ENCODE data around the gene TPM4. TPM values are rescaled to one million over a fixed set of nuclear protein-coding genes. Genes with fewer than 3 reads are reported as not detected.

Gene TPM4
- polyA plus RNA-seq, 1 donor from 2014 or later: 119 TPM

- H3K4me2 ChIP-seq (ENCODE audit: low read length): peak within 1 kb of the TSS; percentile 70
- TF ChIP-seq POLR2AphosphoS5 (IDR thresholded peaks at IDR 0.05): peak; percentile 66
- TF ChIP-seq EP300 (conservative IDR thresholded peaks at IDR 0.05; ENCODE audit: poor library complexity, severe bottlenecking): peak; percentile 40
- peak; percentile 100 for TF ChIP-seq CTCF (IDR thresholded peaks at IDR 0.05; ENCODE audit: poor library complexity, severe bottlenecking)
- TF ChIP-seq EZH2 (IDR thresholded peaks at IDR 0.05; ENCODE audit: borderline replicate concordance, insufficient read depth, low read length, poor library complexity, severe bottlenecking): no peak
- TF ChIP-seq TAF1 (IDR thresholded peaks at IDR 0.05; ENCODE audit: low read depth): peak; percentile 83
- TF ChIP-seq, protein P1, sequence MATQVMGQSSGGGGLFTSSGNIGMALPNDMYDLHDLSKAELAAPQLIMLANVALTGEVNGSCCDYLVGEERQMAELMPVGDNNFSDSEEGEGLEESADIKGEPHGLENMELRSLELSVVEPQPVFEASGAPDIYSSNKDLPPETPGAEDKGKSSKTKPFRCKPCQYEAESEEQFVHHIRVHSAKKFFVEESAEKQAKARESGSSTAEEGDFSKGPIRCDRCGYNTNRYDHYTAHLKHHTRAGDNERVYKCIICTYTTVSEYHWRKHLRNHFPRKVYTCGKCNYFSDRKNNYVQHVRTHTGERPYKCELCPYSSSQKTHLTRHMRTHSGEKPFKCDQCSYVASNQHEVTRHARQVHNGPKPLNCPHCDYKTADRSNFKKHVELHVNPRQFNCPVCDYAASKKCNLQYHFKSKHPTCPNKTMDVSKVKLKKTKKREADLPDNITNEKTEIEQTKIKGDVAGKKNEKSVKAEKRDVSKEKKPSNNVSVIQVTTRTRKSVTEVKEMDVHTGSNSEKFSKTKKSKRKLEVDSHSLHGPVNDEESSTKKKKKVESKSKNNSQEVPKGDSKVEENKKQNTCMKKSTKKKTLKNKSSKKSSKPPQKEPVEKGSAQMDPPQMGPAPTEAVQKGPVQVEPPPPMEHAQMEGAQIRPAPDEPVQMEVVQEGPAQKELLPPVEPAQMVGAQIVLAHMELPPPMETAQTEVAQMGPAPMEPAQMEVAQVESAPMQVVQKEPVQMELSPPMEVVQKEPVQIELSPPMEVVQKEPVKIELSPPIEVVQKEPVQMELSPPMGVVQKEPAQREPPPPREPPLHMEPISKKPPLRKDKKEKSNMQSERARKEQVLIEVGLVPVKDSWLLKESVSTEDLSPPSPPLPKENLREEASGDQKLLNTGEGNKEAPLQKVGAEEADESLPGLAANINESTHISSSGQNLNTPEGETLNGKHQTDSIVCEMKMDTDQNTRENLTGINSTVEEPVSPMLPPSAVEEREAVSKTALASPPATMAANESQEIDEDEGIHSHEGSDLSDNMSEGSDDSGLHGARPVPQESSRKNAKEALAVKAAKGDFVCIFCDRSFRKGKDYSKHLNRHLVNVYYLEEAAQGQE (IDR thresholded peaks at IDR 0.05; ENCODE audit: borderline replicate concordance): no peak
- TF ChIP-seq SMC3 (conservative IDR thresholded peaks at IDR 0.05; ENCODE audit: poor library complexity): peak; percentile 88
- TF ChIP-seq RAD21 (conservative IDR thresholded peaks at IDR 0.05): peak; percentile 74
- peak; percentile 70 for TF ChIP-seq MXI1 (conservative IDR thresholded peaks at IDR 0.05; ENCODE audit: poor library complexity, severe bottlenecking)
- peak within 1 kb of the TSS; percentile 91 for H3K27ac ChIP-seq (ENCODE audit: low read length)
- H3K36me3 ChIP-seq (ENCODE audit: insufficient read depth, low read length): no peaks in the 10 kb centered on the region
- peak within 1 kb of the TSS; percentile 94 for H2AFZ ChIP-seq (ENCODE audit: low read depth, low read length)
- H3K9me3 ChIP-seq (ENCODE audit: low read length): no peaks in the 10 kb centered on the region
- peak within 1 kb of the TSS; percentile 90 for H3K9ac ChIP-seq (ENCODE audit: low read length)
- H3K9me2 ChIP-seq (ENCODE audit: insufficient read depth, low read length): no peaks in the 10 kb centered on the region
- peaks cover 26% of the 10 kb centered on the region for H3K79me2 ChIP-seq (replicated peaks; ENCODE audit: insufficient read depth, low read length)
- peak within 1 kb of the TSS; percentile 86 for H3K4me3 ChIP-seq (ENCODE audit: low read length)
- no peaks in the 10 kb centered on the region for H4K20me1 ChIP-seq (ENCODE audit: insufficient read depth)
- H3K27me3 ChIP-seq (ENCODE audit: insufficient read depth, low read depth, low read length): no peaks in the 10 kb centered on the region
- H3F3A ChIP-seq (ENCODE audit: insufficient read depth, low read length, poor library complexity, severe bottlenecking): no peaks in the 10 kb centered on the region
Measured at GRCh38 chr19:16111160-16111908, 35.0 kb downstream of the TPM4 start, which contains the start of gene RAB8A. TSS of gene RAB8A (plus strand) at chr19:16111889. CDS start at chr19:16111902, 13 bp downstream.

DNA sequence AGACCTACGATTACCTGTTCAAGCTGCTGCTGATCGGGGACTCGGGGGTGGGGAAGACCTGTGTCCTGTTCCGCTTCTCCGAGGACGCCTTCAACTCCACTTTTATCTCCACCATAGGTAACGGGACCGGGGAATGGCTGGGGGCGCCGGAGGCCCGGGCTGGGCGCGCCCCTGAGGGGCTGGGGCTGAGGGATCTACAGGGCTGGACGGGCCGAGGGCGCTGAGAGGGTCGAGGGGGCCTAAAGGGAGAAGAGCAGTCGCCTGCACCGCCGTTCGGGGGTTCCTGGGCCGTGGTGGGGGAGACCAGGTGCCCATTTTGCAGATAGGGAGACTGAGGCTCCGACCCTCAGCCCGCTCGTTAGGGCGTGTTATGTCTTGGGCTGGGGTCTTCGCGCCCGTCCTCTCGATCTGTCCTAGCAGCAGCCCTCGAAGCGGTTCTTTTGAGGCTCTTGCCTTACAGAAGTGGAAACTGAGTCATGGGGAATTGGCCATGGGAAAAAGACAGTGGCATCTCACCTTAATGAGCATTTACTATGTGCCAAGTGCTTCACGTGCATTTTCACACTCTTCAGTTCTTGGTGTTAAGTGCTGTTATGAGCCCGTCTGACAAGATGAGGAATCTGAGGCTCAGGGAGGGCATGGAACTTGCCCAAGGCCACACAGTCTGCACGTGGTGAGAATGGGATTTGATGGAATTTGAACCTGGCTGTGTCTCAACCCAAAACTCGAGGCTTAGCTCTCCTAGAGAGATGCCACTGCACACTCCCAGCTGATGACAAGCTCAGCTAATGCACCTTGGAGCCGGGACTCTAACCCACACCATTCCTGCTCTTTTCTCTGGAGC, 35.8 kb downstream of the TPM4 start:
- Histone ChIP-seq H3F3A (ENCODE audit: insufficient read depth, low read length, poor library complexity, severe bottlenecking) (no peaks in the 10 kb centered on the region), H4K20me1 (ENCODE audit: insufficient read depth) (no peaks in the 10 kb centered on the region), H3K79me2 (replicated peaks; ENCODE audit: insufficient read depth, low read length) (peaks cover 26% of the 10 kb centered on the region), H3K9ac (ENCODE audit: low read length) (peak overlapping the region; percentile 90), H3K4me3 (ENCODE audit: low read length) (peak overlapping the region; percentile 86), H3K27ac (ENCODE audit: low read length) (peak overlapping the region; percentile 91), H3K4me2 (ENCODE audit: low read length) (peak overlapping the region; percentile 70), H2AFZ (ENCODE audit: low read depth, low read length) (peak overlapping the region; percentile 94), H3K9me3 (ENCODE audit: low read length) (no peaks in the 10 kb centered on the region), H3K9me2 (ENCODE audit: insufficient read depth, low read length) (no peaks in the 10 kb centered on the region), H3K36me3 (ENCODE audit: insufficient read depth, low read length) (no peaks in the 10 kb centered on the region), H3K27me3 (ENCODE audit: insufficient read depth, low read depth, low read length) (no peaks in the 10 kb centered on the region)
- TF ChIP-seq POLR2AphosphoS5 (IDR thresholded peaks at IDR 0.05): peak; percentile 82
- no peak for TF ChIP-seq SMC3 (conservative IDR thresholded peaks at IDR 0.05; ENCODE audit: poor library complexity)
- TF ChIP-seq MXI1 (conservative IDR thresholded peaks at IDR 0.05; ENCODE audit: poor library complexity, severe bottlenecking): no peak
- TF ChIP-seq EP300 (conservative IDR thresholded peaks at IDR 0.05; ENCODE audit: poor library complexity, severe bottlenecking): no peak
- TF ChIP-seq, protein P1 (IDR thresholded peaks at IDR 0.05; ENCODE audit: borderline replicate concordance): peak; percentile 84
- TF ChIP-seq CTCF (IDR thresholded peaks at IDR 0.05; ENCODE audit: poor library complexity, severe bottlenecking): no peak
